Adrenal gland (tissue), 5 donors: ENCODE data around the gene SSU72.

Experiments used
- POLR2A ChIP-seq, 2 donors: fragments of 450-650 bp; IDR thresholded peaks; one replicate each; pipeline ENCODE4 v1.6.1; 2017; ENCODE audit warnings: antibody characterized with exemption in 2 of 2, mild to moderate bottlenecking in 2 of 2, moderate library complexity in 1 of 2
- TF ChIP-seq, protein P1 (sequence below), 6 experiments: fragments of 450-650 bp in 4 of 6; fragments of 200-600 bp in 2 of 6; sonication (generic) in 1 of 6; IDR thresholded peaks; 1 replicate in 5 of 6; 2 replicates in 1 of 6; pipeline versions ENCODE4 v1.5.1 to v1.8.0; 2016 to 2021; ENCODE audit warnings: antibody characterized with exemption in 6 of 6, mild to moderate bottlenecking in 2 of 6, moderate library complexity in 1 of 6
- donor health status: DM: no; HTN: no; CAD: no.

DNA sequence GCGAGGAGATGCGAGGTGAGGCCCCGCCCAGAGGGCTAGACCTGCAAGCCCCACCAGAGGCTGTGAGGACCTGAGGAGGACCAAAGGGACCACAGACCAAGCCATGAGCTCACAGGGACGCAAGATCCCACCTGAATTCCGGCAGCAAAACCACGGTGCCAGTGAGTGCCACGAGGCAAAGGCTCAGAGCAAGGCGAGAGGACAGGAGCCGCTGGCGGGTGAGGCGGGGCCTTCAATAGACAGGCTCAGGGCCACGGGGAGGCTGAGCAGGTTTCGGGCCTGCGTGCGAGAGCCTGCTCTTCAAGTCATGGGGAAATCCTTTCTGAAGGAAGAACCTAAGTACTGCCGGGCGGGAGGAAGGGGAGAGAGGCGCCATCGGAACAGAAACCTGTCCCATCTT is 27.2 kb downstream of the SSU72 start:
- TF ChIP-seq, protein P1, sequence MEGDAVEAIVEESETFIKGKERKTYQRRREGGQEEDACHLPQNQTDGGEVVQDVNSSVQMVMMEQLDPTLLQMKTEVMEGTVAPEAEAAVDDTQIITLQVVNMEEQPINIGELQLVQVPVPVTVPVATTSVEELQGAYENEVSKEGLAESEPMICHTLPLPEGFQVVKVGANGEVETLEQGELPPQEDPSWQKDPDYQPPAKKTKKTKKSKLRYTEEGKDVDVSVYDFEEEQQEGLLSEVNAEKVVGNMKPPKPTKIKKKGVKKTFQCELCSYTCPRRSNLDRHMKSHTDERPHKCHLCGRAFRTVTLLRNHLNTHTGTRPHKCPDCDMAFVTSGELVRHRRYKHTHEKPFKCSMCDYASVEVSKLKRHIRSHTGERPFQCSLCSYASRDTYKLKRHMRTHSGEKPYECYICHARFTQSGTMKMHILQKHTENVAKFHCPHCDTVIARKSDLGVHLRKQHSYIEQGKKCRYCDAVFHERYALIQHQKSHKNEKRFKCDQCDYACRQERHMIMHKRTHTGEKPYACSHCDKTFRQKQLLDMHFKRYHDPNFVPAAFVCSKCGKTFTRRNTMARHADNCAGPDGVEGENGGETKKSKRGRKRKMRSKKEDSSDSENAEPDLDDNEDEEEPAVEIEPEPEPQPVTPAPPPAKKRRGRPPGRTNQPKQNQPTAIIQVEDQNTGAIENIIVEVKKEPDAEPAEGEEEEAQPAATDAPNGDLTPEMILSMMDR (IDR thresholded peaks at IDR 0.05) = no peak
- TF ChIP-seq POLR2A (IDR thresholded peaks at IDR 0.05) = no peak
